Nephron progenitor cell (in vitro differentiated cells): ENCODE data around the gene ZDHHC13.

Source experiments
- DNase-seq: peaks from one replicate; pipeline ENCODE4 v3.0.0; 2021
- H3K27ac Mint-ChIP-seq: 2 replicates; pipeline ENCODE4 v1.8.0; 2021; ENCODE audit warnings: mild to moderate bottlenecking, moderate library complexity, mixed read lengths
- H3K27me3 Mint-ChIP-seq: 2 replicates; pipeline ENCODE4 v1.8.0; 2021; ENCODE audit warnings: mild to moderate bottlenecking, low read depth, mixed read lengths; ENCODE audit not compliant: poor library complexity
- H3K36me3 Mint-ChIP-seq: 2 replicates; pipeline ENCODE4 v1.8.0; 2021; ENCODE audit warnings: low read depth, mixed read lengths
- H3K4me1 Mint-ChIP-seq: 2 replicates; pipeline ENCODE4 v1.8.0; 2021; ENCODE audit warnings: mixed read lengths
- H3K4me3 Mint-ChIP-seq: 2 replicates; pipeline ENCODE4 v1.8.0; 2021; ENCODE audit warnings: mild to moderate bottlenecking, moderate library complexity, mixed read lengths
- H3K9me3 Mint-ChIP-seq: 2 replicates; pipeline ENCODE4 v1.8.0; 2021; ENCODE audit warnings: mild to moderate bottlenecking, moderate library complexity, mixed read lengths
- CTCF ChIP-seq: fragments of 200-600 bp; sonication (generic); IDR thresholded peaks from 2 replicates; pipeline ENCODE4 v1.5.0; 2021; ENCODE audit warnings: antibody characterized with exemption

The ZDHHC13 gene

GRCh38 chr11:19164881-19165280 is 47.9 kb downstream of the ZDHHC13 start:
- no peak for TF ChIP-seq CTCF
- Mint-ChIP-seq H3K4me1 (no peaks in the 10 kb centered on the region), H3K4me3 (no peak overlapping the region), H3K27ac (no peak overlapping the region), H3K36me3 (peaks cover 36% of the 10 kb centered on the region), H3K9me3 (no peaks in the 10 kb centered on the region), H3K27me3 (no peaks in the 10 kb centered on the region)
- no peak for DNase-seq

GRCh38 chr11:19168090-19168489 is 51.1 kb downstream of the ZDHHC13 start:
- Mint-ChIP-seq H3K36me3 (peaks cover 45% of the 10 kb centered on the region), H3K4me1 (no peaks in the 10 kb centered on the region), H3K27ac (no peak overlapping the region), H3K4me3 (no peak overlapping the region), H3K27me3 (no peaks in the 10 kb centered on the region), H3K9me3 (no peaks in the 10 kb centered on the region)
- DNase-seq, result no peak
- TF ChIP-seq CTCF, result no peak

GRCh38 chr11:19173004-19173689 is 56.2 kb downstream of the ZDHHC13 start:
- no peaks in the 10 kb centered on the region for H3K27me3 Mint-ChIP-seq
- no peak overlapping the region for H3K4me3 Mint-ChIP-seq
- H3K27ac Mint-ChIP-seq, result no peak overlapping the region
- H3K4me1 Mint-ChIP-seq, result no peaks in the 10 kb centered on the region
- no peak for DNase-seq
- no peaks in the 10 kb centered on the region for H3K9me3 Mint-ChIP-seq
- peaks cover 44% of the 10 kb centered on the region for H3K36me3 Mint-ChIP-seq
- TF ChIP-seq CTCF, result no peak

- Mint-ChIP-seq H3K36me3 (peaks cover 41% of the 10 kb centered on the region), H3K4me3 (no peak overlapping the region), H3K27ac (no peak overlapping the region), H3K9me3 (no peaks in the 10 kb centered on the region), H3K4me1 (no peaks in the 10 kb centered on the region), H3K27me3 (no peaks in the 10 kb centered on the region)
- TF ChIP-seq CTCF, result no peak
- no peak for DNase-seq
Observed at GRCh38 chr11:19173964-19174638, 57.1 kb downstream of the ZDHHC13 start.

GRCh38 chr11:19176629-19177186 is 59.7 kb downstream of the ZDHHC13 start:
- no peak for TF ChIP-seq CTCF
- DNase-seq, result no peak
- H3K9me3 Mint-ChIP-seq, result no peaks in the 10 kb centered on the region
- no peaks in the 10 kb centered on the region for H3K4me1 Mint-ChIP-seq
- peaks cover 43% of the 10 kb centered on the region for H3K36me3 Mint-ChIP-seq
- H3K27me3 Mint-ChIP-seq, result no peaks in the 10 kb centered on the region
- H3K27ac Mint-ChIP-seq, result peak overlapping the region; percentile 67
- no peak overlapping the region for H3K4me3 Mint-ChIP-seq
